SK-N-SH (cell line): Measurements from ENCODE around the gene DSCAM.

ENCODE experiments used
- CTCF ChIP-seq: fragments of 200-600 bp; sonication (generic); IDR thresholded peaks from 2 replicates; pipeline ENCODE4 v1.6.1; 2017; ENCODE audit warnings: antibody characterized with exemption, mild to moderate bottlenecking, moderate library complexity
- EP300 ChIP-seq, 2 experiments: IDR thresholded peaks; 2 replicates each; pipeline versions ENCODE4 v1.4.0 to v1.6.1; 2012; ENCODE audit warnings: borderline replicate concordance in 1 of 2, low read depth in 1 of 2, low read length in 1 of 2
- FOXM1 ChIP-seq: IDR thresholded peaks from 2 replicates; pipeline ENCODE4 v1.4.0; 2012; ENCODE audit warnings: low read depth, mild to moderate bottlenecking
- JUND ChIP-seq: IDR thresholded peaks from 2 replicates; pipeline ENCODE4 v1.4.0; 2012
- NFIC ChIP-seq: IDR thresholded peaks from 2 replicates; pipeline ENCODE4 v1.4.0; 2012; ENCODE audit warnings: borderline replicate concordance
- POLR2AphosphoS5 ChIP-seq: IDR thresholded peaks from 2 replicates; pipeline ENCODE4 v1.6.1; 2012; ENCODE audit warnings: low read depth, low read length
- SIN3A ChIP-seq: IDR thresholded peaks from 2 replicates; pipeline ENCODE4 v1.6.1; 2012; ENCODE audit warnings: low read depth, mild to moderate bottlenecking, low read length, moderate library complexity, borderline replicate concordance
- TAF1 ChIP-seq: IDR thresholded peaks from 2 replicates; pipeline ENCODE4 v1.6.1; 2012; ENCODE audit warnings: low read depth, mild to moderate bottlenecking, low read length, moderate library complexity, borderline replicate concordance

DNA sequence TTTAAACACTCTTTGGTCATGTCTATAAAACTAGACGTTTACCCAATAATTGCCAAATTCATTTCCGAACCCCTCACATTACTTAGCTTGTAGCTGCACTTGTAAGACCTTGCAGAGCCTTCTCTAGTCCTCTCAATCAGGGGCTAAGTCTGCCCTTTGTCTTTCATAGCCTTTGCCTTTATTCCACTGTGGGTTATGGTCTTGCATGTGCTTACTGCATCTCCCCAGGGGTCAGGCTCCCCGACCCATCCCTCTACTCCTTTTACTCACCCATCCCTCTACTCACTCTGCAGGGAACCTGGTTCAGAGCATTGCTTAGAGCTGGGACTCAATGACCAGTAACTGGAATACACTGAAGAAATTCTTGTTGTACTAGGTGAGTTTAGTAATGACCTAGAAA is 744.3 kb downstream of the DSCAM start:
- TF ChIP-seq EP300 (IDR thresholded peaks at IDR 0.05; ENCODE audit: borderline replicate concordance in 1 of 2, low read depth in 1 of 2, low read length in 1 of 2) (no peak), POLR2AphosphoS5 (no peak), NFIC (no peak), CTCF (no peak), FOXM1 (no peak), TAF1 (no peak), SIN3A (no peak), JUND (no peak)
